ENCODE measurements around the gene ZNF331. TPM values are rescaled to one million over a fixed set of nuclear protein-coding genes. Genes with fewer than 3 reads are reported as not detected.

The ZNF331 gene
- total RNA-seq, 1 experiment from 2014 or later = 57.2 TPM

DNA sequence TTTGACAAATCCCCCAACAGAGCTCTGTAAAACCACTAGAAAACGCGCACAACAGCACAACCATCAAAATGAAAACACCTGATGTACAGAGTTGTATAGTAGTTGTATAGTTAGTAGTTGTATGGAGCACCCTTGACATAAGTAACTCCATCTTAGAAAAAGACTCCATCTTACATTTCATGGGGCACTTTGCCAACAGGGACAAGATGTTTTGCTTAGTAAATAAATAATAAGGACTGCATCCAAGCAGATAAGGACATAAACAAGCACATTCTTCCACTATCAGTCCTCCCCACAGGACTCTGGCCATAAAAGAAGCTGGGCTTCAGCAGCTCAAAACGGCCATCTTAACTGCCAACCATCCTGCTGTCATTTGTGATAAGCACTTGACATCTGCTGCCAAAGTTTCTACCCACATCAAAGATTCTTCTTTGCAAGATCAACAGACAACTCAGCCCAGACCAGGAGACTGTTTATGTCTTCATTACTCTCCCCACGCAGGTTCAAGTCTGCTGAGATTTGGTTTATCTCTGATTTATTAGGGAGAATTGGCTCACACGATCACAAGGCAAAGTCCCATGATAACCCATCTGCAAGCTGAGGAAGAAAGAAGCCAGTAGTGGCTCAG is 20.7 kb upstream of the ZNF331 start:
- H3K23ac ChIP-seq (ENCODE audit: insufficient read length, low read depth, low read length) = no peak overlapping the region
- Mint-ChIP-seq H3K4me3 (no peak overlapping the region), H3K4me1 (peaks cover 9 to 13% of the 10 kb centered on the region in 2 experiments), H3K36me3 (ENCODE audit: insufficient read depth in 1 of 3, low read depth in 3 of 3) (peaks cover 9 to 14% (median 10%) of the 10 kb centered on the region in 3 experiments), H3K27ac (no peak overlapping the region), H3K27me3 (ENCODE audit: low read depth) (peaks cover 8% of the 10 kb centered on the region), H3K9me3 (peaks cover 0 to 2% of the 10 kb centered on the region in 2 experiments; a peak in 1 of 5 replicates)
- no peak overlapping the region for H3K4ac ChIP-seq (ENCODE audit: low read depth, low read length)
- TF ChIP-seq, protein P1, sequence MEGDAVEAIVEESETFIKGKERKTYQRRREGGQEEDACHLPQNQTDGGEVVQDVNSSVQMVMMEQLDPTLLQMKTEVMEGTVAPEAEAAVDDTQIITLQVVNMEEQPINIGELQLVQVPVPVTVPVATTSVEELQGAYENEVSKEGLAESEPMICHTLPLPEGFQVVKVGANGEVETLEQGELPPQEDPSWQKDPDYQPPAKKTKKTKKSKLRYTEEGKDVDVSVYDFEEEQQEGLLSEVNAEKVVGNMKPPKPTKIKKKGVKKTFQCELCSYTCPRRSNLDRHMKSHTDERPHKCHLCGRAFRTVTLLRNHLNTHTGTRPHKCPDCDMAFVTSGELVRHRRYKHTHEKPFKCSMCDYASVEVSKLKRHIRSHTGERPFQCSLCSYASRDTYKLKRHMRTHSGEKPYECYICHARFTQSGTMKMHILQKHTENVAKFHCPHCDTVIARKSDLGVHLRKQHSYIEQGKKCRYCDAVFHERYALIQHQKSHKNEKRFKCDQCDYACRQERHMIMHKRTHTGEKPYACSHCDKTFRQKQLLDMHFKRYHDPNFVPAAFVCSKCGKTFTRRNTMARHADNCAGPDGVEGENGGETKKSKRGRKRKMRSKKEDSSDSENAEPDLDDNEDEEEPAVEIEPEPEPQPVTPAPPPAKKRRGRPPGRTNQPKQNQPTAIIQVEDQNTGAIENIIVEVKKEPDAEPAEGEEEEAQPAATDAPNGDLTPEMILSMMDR (conservative IDR thresholded peaks at IDR 0.05) = no peak
- H4K8ac ChIP-seq (replicated peaks; ENCODE audit: insufficient read length, low read depth, low read length) = no peak overlapping the region
- H2BK15ac ChIP-seq (ENCODE audit: low read depth, low read length) = no peak overlapping the region
- no peak overlapping the region for H2AFZ ChIP-seq (ENCODE audit: low read length)
- no peak overlapping the region for H2BK12ac ChIP-seq (ENCODE audit: insufficient read length, low read depth, low read length)
- DNase-seq = no peak
- no peak overlapping the region for H3K4me2 ChIP-seq (ENCODE audit: insufficient read depth, insufficient read length, low read length)
- no peak overlapping the region for H2AK5ac ChIP-seq (ENCODE audit: insufficient read length, low read length)
- no peaks in the 10 kb centered on the region for H3K27me3 ChIP-seq (ENCODE audit: insufficient read depth, low read length)
- H3T11ph ChIP-seq (ENCODE audit: low read length) = no peak overlapping the region
- H2BK5ac ChIP-seq (ENCODE audit: insufficient read length, low read length) = no peak overlapping the region
- H3K14ac ChIP-seq (ENCODE audit: insufficient read depth, low read length) = no peak overlapping the region
- H3K18ac ChIP-seq (ENCODE audit: insufficient read length, low read depth, low read length) = no peak overlapping the region
- peaks cover 3% of the 10 kb centered on the region for H3K79me1 ChIP-seq (ENCODE audit: insufficient read depth, low read depth, low read length, poor library complexity, severe bottlenecking)
- H2BK20ac ChIP-seq (ENCODE audit: low read depth, low read length, poor library complexity, severe bottlenecking) = no peak overlapping the region
- H4K5ac ChIP-seq (ENCODE audit: insufficient read length, low read depth, low read length) = no peak overlapping the region
- H3K9me3 ChIP-seq (ENCODE audit: control insufficient read depth, low read depth, low read length) = no peaks in the 10 kb centered on the region
- H2BK120ac ChIP-seq (ENCODE audit: low read depth, low read length, poor library complexity, severe bottlenecking) = no peak overlapping the region
- peaks cover 8% of the 10 kb centered on the region; the same call in 1 of the 2 replicates for H3K79me2 ChIP-seq (ENCODE audit: insufficient read depth, low read length)
- peaks cover 5% of the 10 kb centered on the region for H3K23me2 ChIP-seq (ENCODE audit: insufficient read length, low read depth, low read length, poor library complexity, severe bottlenecking)
- H3K27ac ChIP-seq (ENCODE audit: insufficient read length, low read depth, low read length) = no peak overlapping the region
- no peak overlapping the region for H4K91ac ChIP-seq (ENCODE audit: insufficient read length, low read depth, low read length)
- WGBS (ENCODE audit: extremely low coverage, insufficient read length, low lambda C conversion rate) = no CpG with 5 or more reads among the region's 5 CpGs
- H3K4me1 ChIP-seq (ENCODE audit: insufficient read depth, low read length) = no peaks in the 10 kb centered on the region
- H4K20me1 ChIP-seq (ENCODE audit: control insufficient read depth, insufficient read depth, insufficient read length) = no peaks in the 10 kb centered on the region
- no peak overlapping the region for H3K56ac ChIP-seq (ENCODE audit: insufficient read length, low read depth, low read length)
- H3K9ac ChIP-seq (ENCODE audit: extremely low read depth, insufficient read length, low read length) = no peak overlapping the region

Measured in H9 (cell line).